ENCODE data around the gene SERPINA4. TPM values are rescaled to one million over a fixed set of nuclear protein-coding genes. Genes with fewer than 3 reads are reported as not detected.

SERPINA4 gene
- total and polyA plus RNA-seq, 4 donors, result not detected

- WGBS (ENCODE audit: insufficient coverage), result 17% methylated on average over 12 of the region's 24 CpGs
- H3K27me3 ChIP-seq (ENCODE audit: control insufficient read depth, insufficient read depth, low read length), result no peaks in the 10 kb centered on the region
- H3K9me3 ChIP-seq (ENCODE audit: control insufficient read depth, insufficient read depth, low read length), result peaks cover 3% of the 10 kb centered on the region
- H3K4me3 ChIP-seq (ENCODE audit: low read depth, low read length), result no peak overlapping the region
- H3K4me1 ChIP-seq (ENCODE audit: control insufficient read depth, insufficient read depth, low read length), result peaks cover 18% of the 10 kb centered on the region
- H3K36me3 ChIP-seq (ENCODE audit: control insufficient read depth, insufficient read depth, low read length), result no peaks in the 10 kb centered on the region
- peak in 5 of 6 donors; percentile 27 to 87 (median 52) for DNase-seq (ENCODE audit: low read depth in 4 of 6, low spot score in 6 of 6)
- no peak overlapping the region for H3K27ac ChIP-seq (ENCODE audit: low read depth, low read length)
These were observed 11.9 kb upstream of the SERPINA4 start for GRCh38 chr14:94548999-94549985.

- H3K36me3 ChIP-seq (ENCODE audit: control insufficient read depth, insufficient read depth, low read length), result no peaks in the 10 kb centered on the region
- peaks cover 14% of the 10 kb centered on the region for H3K4me1 ChIP-seq (ENCODE audit: control insufficient read depth, insufficient read depth, low read length)
- whole genome bisulfite sequencing (ENCODE audit: insufficient coverage), result no CpG with 5 or more reads among the region's 8 CpGs
- no peak for DNase-seq (ENCODE audit: low read depth in 4 of 6, low spot score in 6 of 6)
- peaks cover 3% of the 10 kb centered on the region for H3K9me3 ChIP-seq (ENCODE audit: control insufficient read depth, insufficient read depth, low read length)
- no peaks in the 10 kb centered on the region for H3K27me3 ChIP-seq (ENCODE audit: control insufficient read depth, insufficient read depth, low read length)
- H3K4me3 ChIP-seq (ENCODE audit: low read depth, low read length), result no peak overlapping the region
- no peak overlapping the region for H3K27ac ChIP-seq (ENCODE audit: low read depth, low read length)
These were observed 11.2 kb upstream of the SERPINA4 start for GRCh38 chr14:94550041-94550440.

- Histone ChIP-seq H3K4me3 (ENCODE audit: low read depth, low read length) (no peak overlapping the region), H3K4me1 (ENCODE audit: control insufficient read depth, insufficient read depth, low read length) (no peaks in the 10 kb centered on the region), H3K9me3 (ENCODE audit: control insufficient read depth, insufficient read depth, low read length) (peaks cover 1% of the 10 kb centered on the region), H3K36me3 (ENCODE audit: control insufficient read depth, insufficient read depth, low read length) (no peaks in the 10 kb centered on the region), H3K27ac (ENCODE audit: low read depth, low read length) (no peak overlapping the region), H3K27me3 (ENCODE audit: control insufficient read depth, insufficient read depth, low read length) (no peaks in the 10 kb centered on the region)
- 85% methylated on average over 9 of the region's 9 CpGs for WGBS (ENCODE audit: insufficient coverage)
- DNase-seq (ENCODE audit: low read depth in 4 of 6, low spot score in 6 of 6), result no peak
These were observed 5.3 kb upstream of the SERPINA4 start for GRCh38 chr14:94555991-94556390.

GRCh38 chr14:94557327-94557726 is 3.9 kb upstream of the SERPINA4 start:
- Histone ChIP-seq H3K36me3 (ENCODE audit: control insufficient read depth, insufficient read depth, low read length) (no peaks in the 10 kb centered on the region), H3K4me1 (ENCODE audit: control insufficient read depth, insufficient read depth, low read length) (no peaks in the 10 kb centered on the region), H3K27me3 (ENCODE audit: control insufficient read depth, insufficient read depth, low read length) (no peaks in the 10 kb centered on the region), H3K27ac (ENCODE audit: low read depth, low read length) (no peak overlapping the region), H3K4me3 (ENCODE audit: low read depth, low read length) (no peak overlapping the region), H3K9me3 (ENCODE audit: control insufficient read depth, insufficient read depth, low read length) (peaks cover 1% of the 10 kb centered on the region)
- DNase-seq (ENCODE audit: low read depth in 4 of 6, low spot score in 6 of 6), result no peak
- WGBS (ENCODE audit: insufficient coverage), result no CpG with 5 or more reads among the region's 1 CpG

- 66% methylated on average over 2 of the region's 2 CpGs for WGBS (ENCODE audit: insufficient coverage)
- no peak for DNase-seq (ENCODE audit: low read depth in 4 of 6, low spot score in 6 of 6)
- Histone ChIP-seq H3K36me3 (ENCODE audit: control insufficient read depth, insufficient read depth, low read length) (no peaks in the 10 kb centered on the region), H3K27ac (ENCODE audit: low read depth, low read length) (no peak overlapping the region), H3K9me3 (ENCODE audit: control insufficient read depth, insufficient read depth, low read length) (peaks cover 1% of the 10 kb centered on the region), H3K27me3 (ENCODE audit: control insufficient read depth, insufficient read depth, low read length) (no peaks in the 10 kb centered on the region), H3K4me1 (ENCODE audit: control insufficient read depth, insufficient read depth, low read length) (no peaks in the 10 kb centered on the region), H3K4me3 (ENCODE audit: low read depth, low read length) (no peak overlapping the region)
These were observed 2.4 kb upstream of the SERPINA4 start for GRCh38 chr14:94558842-94559241.

GRCh38 chr14:94559638-94560290 is 1.5 kb upstream of the SERPINA4 start:
- H3K27me3 ChIP-seq (ENCODE audit: control insufficient read depth, insufficient read depth, low read length), result no peaks in the 10 kb centered on the region
- no peak overlapping the region for H3K27ac ChIP-seq (ENCODE audit: low read depth, low read length)
- no peaks in the 10 kb centered on the region for H3K9me3 ChIP-seq (ENCODE audit: control insufficient read depth, insufficient read depth, low read length)
- H3K4me3 ChIP-seq (ENCODE audit: low read depth, low read length), result no peak overlapping the region
- 58% methylated on average over 8 of the region's 9 CpGs for WGBS (ENCODE audit: insufficient coverage)
- no peaks in the 10 kb centered on the region for H3K4me1 ChIP-seq (ENCODE audit: control insufficient read depth, insufficient read depth, low read length)
- no peak for DNase-seq (ENCODE audit: low read depth in 4 of 6, low spot score in 6 of 6)
- H3K36me3 ChIP-seq (ENCODE audit: control insufficient read depth, insufficient read depth, low read length), result no peaks in the 10 kb centered on the region

GRCh38 chr14:94560291-94560665 is 964 bp upstream of the SERPINA4 start:
- DNase-seq (ENCODE audit: low read depth in 4 of 6, low spot score in 6 of 6), result no peak
- Histone ChIP-seq H3K27ac (ENCODE audit: low read depth, low read length) (no peak overlapping the region), H3K36me3 (ENCODE audit: control insufficient read depth, insufficient read depth, low read length) (no peaks in the 10 kb centered on the region), H3K9me3 (ENCODE audit: control insufficient read depth, insufficient read depth, low read length) (no peaks in the 10 kb centered on the region), H3K27me3 (ENCODE audit: control insufficient read depth, insufficient read depth, low read length) (no peaks in the 10 kb centered on the region), H3K4me1 (ENCODE audit: control insufficient read depth, insufficient read depth, low read length) (no peaks in the 10 kb centered on the region), H3K4me3 (ENCODE audit: low read depth, low read length) (no peak overlapping the region)
- WGBS (ENCODE audit: insufficient coverage), result 94% methylated on average over 3 of the region's 3 CpGs

- 87% methylated on average over 5 of the region's 7 CpGs for WGBS (ENCODE audit: insufficient coverage)
- no peaks in the 10 kb centered on the region for H3K27me3 ChIP-seq (ENCODE audit: control insufficient read depth, insufficient read depth, low read length)
These were observed 391 bp downstream of the SERPINA4 start for GRCh38 chr14:94561656-94562010.

GRCh38 chr14:94562022-94562421 is 780 bp downstream of the SERPINA4 start:
- DNase-seq (ENCODE audit: low read depth in 4 of 6, low spot score in 6 of 6), result no peak
- Histone ChIP-seq H3K4me3 (ENCODE audit: low read depth, low read length) (no peak overlapping the region), H3K27ac (ENCODE audit: low read depth, low read length) (no peak overlapping the region), H3K36me3 (ENCODE audit: control insufficient read depth, insufficient read depth, low read length) (no peaks in the 10 kb centered on the region), H3K27me3 (ENCODE audit: control insufficient read depth, insufficient read depth, low read length) (no peaks in the 10 kb centered on the region), H3K4me1 (ENCODE audit: control insufficient read depth, insufficient read depth, low read length) (no peaks in the 10 kb centered on the region), H3K9me3 (ENCODE audit: control insufficient read depth, insufficient read depth, low read length) (no peaks in the 10 kb centered on the region)
- WGBS (ENCODE audit: insufficient coverage), result 94% methylated on average over 5 of the region's 5 CpGs

More at GRCh38 chr14:94561656-94562010, 391 bp downstream of the SERPINA4 start:
- no peaks in the 10 kb centered on the region for H3K9me3 ChIP-seq (ENCODE audit: control insufficient read depth, insufficient read depth, low read length)
- H3K4me3 ChIP-seq (ENCODE audit: low read depth, low read length), result no peak overlapping the region
- no peaks in the 10 kb centered on the region for H3K4me1 ChIP-seq (ENCODE audit: control insufficient read depth, insufficient read depth, low read length)
- H3K27ac ChIP-seq (ENCODE audit: low read depth, low read length), result no peak overlapping the region
- no peaks in the 10 kb centered on the region for H3K36me3 ChIP-seq (ENCODE audit: control insufficient read depth, insufficient read depth, low read length)
- no peak for DNase-seq (ENCODE audit: low read depth in 4 of 6, low spot score in 6 of 6)

Data from spinal cord (tissue), 10 donors.